HG02981 (cell line): ENCODE data around the gene RGS14.

Experiments
- ATAC-seq: cut with Tn5 transposase; IDR thresholded peaks from one replicate; pipeline ENCODE4 v1.9.1; 2021; ENCODE audit warnings: mild to moderate bottlenecking, moderate library complexity; ENCODE audit not compliant: unreplicated experiment

The RGS14 gene

GRCh38 chr5:177362610-177363507 is 5.1 kb downstream of the RGS14 start:
- ATAC-seq: peak; percentile 38

DNA sequence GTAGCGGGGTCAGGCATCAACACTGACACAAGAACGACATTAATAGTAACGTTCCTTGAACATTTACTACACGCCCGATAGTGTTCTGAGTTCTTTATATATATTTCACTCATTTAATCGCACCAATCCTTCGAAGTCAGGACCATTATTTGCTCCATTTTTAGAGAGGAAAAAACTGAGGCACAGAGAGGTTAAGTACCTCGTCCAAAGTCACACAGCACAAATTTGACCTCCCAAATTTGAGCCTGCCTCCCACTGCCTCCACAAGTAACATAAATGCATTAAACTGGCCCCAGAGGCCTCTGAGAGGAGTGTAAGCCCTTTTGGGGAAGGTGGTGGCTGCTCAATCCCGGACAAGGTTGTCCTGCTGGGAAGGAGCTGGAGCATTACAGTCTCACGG is 5.8 kb downstream of the RGS14 start:
- no peak for ATAC-seq

DNA sequence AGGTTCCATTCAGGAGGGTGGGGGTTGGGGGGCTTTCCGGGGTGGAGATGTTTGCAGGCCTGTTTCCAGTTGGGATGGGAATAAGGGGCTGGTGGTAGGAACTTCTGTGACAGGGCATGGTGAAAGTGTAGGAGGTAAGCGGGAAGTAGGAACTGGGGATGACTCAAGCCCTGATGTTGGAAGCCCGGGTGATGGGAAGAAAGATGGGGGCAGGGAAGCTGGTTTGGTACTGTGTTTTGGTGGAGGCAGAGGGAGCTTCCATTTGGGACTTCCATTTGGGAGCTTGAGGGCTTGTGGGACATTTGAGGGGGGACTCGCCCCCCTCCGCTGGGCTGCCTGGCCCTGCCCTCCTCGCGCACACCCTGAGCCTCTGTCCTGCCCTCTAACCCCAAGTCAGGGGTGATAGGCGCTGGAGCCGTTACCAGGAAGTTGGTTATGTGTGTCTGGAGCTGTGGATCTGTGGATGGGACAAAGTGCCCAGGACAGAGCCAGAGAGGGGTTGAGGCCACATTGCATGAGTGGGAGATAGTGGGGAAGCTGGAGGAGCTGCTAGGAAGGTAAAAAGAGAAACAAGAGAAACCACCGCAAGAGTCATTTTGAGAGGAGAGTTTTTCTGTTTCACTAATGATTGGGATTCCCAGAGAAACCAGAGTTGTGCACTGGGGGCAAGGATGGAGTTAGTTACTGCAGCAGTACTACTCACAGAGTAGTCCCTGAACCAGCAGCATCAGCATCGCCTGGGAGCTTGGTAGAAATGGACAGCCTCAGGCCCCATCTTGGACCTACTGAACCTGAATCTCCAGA is 6.6 kb downstream of the RGS14 start:
- ATAC-seq: no peak

- no peak for ATAC-seq
These were observed 8.3 kb downstream of the RGS14 start for GRCh38 chr5:177365845-177366527.

DNA sequence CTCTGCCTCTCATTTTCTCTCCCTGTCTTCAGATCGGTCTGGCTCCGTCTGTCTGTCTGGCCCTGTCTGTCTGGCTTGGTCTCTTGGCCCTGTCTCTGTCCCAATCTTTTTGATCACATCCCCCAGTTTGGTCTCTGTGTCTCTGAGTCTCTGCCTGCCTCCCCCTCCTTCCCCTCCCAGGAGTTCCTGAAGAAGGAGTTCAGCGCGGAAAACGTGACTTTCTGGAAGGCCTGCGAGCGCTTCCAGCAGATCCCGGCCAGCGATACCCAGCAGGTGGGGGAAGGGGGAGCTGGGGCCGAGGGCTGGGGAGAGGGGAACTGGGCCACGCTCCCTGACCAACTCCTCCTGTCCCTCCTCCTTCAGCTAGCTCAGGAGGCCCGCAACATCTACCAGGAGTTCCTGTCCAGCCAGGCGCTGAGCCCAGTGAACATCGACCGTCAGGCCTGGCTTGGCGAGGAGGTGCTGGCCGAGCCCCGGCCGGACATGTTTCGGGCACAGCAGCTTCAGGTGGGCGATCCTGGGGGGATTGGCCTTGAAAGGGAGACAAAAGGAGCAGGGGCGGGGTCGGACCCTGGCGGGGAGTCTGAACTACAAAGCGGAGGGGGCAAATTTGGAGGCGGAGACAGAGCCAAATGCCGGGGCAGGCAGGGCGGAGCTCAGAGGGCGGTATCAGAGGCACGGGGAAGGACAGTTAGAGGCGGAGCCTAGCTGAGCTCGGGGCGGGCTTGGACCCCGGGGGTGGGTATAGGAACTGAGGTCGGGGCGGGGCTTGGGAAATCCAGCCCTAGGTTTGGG is 9.0 kb downstream of the RGS14 start:
- no peak for ATAC-seq

DNA sequence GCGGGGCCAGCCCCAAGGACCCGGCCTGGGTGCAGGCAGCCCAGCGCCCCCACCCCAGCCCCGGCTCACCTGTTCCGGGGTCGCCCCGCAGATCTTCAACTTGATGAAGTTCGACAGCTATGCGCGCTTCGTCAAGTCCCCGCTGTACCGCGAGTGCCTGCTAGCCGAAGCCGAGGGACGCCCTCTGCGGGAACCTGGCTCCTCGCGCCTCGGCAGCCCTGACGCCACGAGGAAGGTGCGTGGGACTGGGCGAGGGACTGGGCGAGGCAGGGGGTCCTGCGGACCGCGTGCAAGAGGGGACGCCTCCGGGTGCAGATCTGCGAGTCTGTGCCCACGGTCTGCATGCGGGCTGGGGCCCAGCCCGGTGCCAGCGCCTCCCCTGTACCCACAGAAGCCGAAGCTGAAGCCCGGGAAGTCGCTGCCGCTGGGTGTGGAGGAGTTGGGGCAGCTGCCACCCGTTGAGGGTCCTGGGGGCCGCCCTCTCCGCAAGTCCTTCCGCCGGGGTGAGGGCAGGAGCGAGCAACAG is 9.7 kb downstream of the RGS14 start:
- ATAC-seq: no peak

GRCh38 chr5:177367981-177368868 is 10.5 kb downstream of the RGS14 start:
- ATAC-seq: no peak

DNA sequence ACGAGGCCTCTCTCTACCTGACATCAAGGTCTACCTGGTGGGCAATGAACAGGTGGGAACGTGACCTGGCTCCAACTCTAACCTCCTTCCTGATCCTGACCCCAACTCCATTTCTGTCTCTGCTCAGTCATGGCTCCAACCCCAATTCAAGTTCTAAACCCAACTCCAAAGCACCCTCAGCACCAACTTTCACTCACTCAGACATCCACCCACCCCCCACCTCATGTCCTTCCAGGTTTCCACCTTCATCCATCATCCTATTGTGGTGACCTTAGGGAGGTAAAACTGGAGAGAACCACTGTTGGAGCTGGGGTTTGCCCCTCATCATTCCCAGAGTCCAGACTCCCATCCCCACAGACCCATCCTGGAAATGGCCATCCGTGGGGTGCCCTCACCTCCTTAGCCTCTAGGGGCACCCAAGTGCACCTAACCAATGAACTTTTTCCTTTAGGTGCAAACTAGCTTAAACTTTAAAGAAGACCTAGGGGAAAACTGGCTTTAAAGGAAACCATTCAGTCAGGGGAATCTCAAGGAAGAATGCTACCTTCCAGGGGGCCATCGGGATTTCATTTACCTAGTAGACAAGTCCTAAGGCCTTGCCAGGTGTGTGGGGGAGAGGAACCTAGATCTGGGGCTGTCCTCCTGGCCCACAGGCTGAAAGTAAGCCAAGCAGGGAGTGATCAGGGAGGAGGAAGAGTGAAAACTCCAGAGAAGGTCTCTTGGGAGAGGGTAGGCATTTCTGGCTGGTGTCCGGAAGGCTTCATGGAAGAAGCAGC is 11.3 kb downstream of the RGS14 start:
- no peak for ATAC-seq

GRCh38 chr5:177369645-177370440 is 12.1 kb downstream of the RGS14 start:
- no peak for ATAC-seq

- ATAC-seq: peak; percentile 52
These were observed 12.9 kb downstream of the RGS14 start for GRCh38 chr5:177370488-177371119.

- no peak for ATAC-seq
These were observed 13.7 kb downstream of the RGS14 start for GRCh38 chr5:177371120-177372033.

DNA sequence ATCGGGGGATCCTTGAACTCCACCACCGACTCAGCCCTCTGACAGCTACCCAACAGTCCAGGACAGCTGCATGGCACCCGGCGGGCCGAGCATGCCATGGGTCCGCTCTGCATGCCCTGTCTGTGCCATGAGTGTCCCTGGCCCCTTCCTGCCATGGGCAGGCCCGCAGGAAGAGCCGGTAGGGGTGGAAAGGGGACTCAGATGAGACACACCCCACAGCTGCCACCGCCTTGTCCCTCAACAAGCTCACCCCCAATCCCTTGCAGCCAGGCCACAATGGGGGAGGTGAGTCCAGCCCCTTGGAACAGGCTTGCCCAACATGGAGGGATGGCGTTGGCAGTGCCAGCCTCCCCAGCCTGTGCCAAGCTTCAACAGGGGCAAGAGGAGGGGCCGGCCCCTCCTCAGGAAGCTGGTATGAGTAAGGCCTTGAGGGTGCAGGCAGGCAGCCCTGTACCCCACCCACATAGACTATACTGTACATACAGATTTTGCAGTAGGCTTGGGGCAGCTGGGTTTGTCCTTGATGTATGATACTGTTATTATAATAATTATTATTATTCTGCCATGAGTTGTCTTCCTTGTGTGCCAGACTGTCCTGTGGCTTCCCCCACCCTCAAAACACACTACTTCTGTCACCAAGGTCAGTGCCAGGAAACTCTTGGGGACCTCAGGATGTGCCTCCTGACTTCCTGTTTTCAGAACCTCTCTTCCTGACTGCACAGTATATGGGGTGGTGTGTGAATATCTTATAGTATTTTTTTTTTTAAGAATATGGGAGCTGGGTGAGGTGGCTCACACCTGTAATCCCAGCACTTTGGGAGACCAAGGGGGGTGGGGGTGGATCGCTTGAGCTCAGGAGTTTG is 14.5 kb downstream of the RGS14 start:
- ATAC-seq: no peak

GRCh38 chr5:177372910-177373309 is 15.2 kb downstream of the RGS14 start:
- ATAC-seq: no peak

DNA sequence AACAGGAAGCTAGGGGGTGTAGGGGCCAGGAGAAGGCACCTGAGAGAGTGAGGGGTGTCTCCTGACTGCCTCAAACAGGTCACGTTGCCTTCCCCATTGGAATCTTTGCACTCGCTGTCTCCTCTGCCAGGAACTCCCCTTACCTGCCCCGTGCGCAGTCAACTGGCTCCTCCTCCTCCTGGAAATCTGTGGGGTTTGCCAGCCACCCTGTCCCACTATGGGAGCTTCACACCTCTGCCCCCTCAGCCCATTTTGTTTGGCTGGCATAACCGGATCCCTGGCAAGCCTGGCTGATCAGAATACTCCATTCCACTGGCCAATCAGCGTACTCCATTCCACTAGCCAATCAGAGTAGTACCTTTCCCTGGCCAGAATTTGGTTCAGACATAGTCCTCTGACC is 16.1 kb downstream of the RGS14 start:
- no peak for ATAC-seq

GRCh38 chr5:177374211-177374610 is 16.5 kb downstream of the RGS14 start:
- no peak for ATAC-seq
